Ovary (tissue), 3 donors: ENCODE data around the gene GPR171.

Experiments used
- POLR2A ChIP-seq: fragments of 450-650 bp; IDR thresholded peaks from one replicate; pipeline ENCODE4 v1.6.1; 2017; ENCODE audit warnings: antibody characterized with exemption, mild to moderate bottlenecking, moderate library complexity
- TF ChIP-seq, protein P1 (sequence below), 3 donors: fragments of 450-650 bp in 2 of 3; fragments of 200-600 bp in 1 of 3; IDR thresholded peaks; one replicate each; pipeline versions ENCODE4 v1.5.1 to v1.8.0; 2016 to 2022; ENCODE audit warnings: antibody characterized with exemption in 3 of 3, mild to moderate bottlenecking in 1 of 3
- donor health status: DM: no; HTN: no; CAD: no.

DNA sequence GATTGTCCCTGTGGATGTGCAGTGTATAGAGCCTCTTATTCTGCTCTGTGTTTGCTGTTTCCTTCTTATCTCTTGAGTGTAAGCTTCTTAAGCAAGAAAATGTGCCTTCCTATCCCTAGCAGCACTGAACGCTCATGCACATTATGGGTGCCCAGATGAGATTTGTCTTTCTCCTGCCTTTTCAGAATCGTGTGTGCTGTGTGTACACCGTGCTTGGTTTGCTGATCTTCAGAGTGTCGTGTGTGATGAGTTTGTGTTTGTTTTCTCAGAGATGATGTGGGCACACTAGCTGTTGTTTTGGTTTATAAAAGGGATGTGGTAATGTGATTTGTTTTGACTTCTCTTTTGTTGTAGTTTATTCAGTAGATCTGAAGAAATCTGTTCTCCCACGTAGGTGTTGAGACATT, 19.7 kb downstream of the GPR171 start:
- no peak for TF ChIP-seq POLR2A
- TF ChIP-seq, protein P1, sequence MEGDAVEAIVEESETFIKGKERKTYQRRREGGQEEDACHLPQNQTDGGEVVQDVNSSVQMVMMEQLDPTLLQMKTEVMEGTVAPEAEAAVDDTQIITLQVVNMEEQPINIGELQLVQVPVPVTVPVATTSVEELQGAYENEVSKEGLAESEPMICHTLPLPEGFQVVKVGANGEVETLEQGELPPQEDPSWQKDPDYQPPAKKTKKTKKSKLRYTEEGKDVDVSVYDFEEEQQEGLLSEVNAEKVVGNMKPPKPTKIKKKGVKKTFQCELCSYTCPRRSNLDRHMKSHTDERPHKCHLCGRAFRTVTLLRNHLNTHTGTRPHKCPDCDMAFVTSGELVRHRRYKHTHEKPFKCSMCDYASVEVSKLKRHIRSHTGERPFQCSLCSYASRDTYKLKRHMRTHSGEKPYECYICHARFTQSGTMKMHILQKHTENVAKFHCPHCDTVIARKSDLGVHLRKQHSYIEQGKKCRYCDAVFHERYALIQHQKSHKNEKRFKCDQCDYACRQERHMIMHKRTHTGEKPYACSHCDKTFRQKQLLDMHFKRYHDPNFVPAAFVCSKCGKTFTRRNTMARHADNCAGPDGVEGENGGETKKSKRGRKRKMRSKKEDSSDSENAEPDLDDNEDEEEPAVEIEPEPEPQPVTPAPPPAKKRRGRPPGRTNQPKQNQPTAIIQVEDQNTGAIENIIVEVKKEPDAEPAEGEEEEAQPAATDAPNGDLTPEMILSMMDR (IDR thresholded peaks at IDR 0.05): no peak
